Measurements from ENCODE around the gene EPHA4.

- TF ChIP-seq CTCF (conservative IDR thresholded peaks at IDR 0.05 in 1 of 2, IDR thresholded peaks at IDR 0.05 in 1 of 2; ENCODE audit: low read depth in 1 of 2, low read length in 2 of 2): no peak
- TF ChIP-seq EZH2 (IDR thresholded peaks at IDR 0.05; ENCODE audit: low read length, missing control alignments): no peak
Measured at GRCh38 chr2:221558107-221558506, 14.0 kb downstream of the EPHA4 start.

All from fibroblast of lung (primary cell).